ENCODE measurements around the gene NDUFAF8. TPM values are rescaled to one million over a fixed set of nuclear protein-coding genes. Genes with fewer than 3 reads are reported as not detected.
A peak's percentile ranks its signal among the peaks of the same experiment; 100 is the strongest.

The NDUFAF8 gene
- total RNA-seq, 1 donor from 2014 or later = 21.8 TPM

GRCh38 chr17:81273698-81274470 lies 34.8 kb downstream of the NDUFAF8 start:
- DNase-seq (ENCODE audit: low read depth in 2 of 2) = no peak

GRCh38 chr17:81274471-81274855 lies 35.3 kb downstream of the NDUFAF8 start:
- no peak for DNase-seq (ENCODE audit: low read depth in 2 of 2)

- no peak for DNase-seq (ENCODE audit: low read depth in 2 of 2)
Observed at GRCh38 chr17:81276781-81277180, 37.7 kb downstream of the NDUFAF8 start.

- DNase-seq (ENCODE audit: low read depth in 2 of 2) = no peak
Observed at GRCh38 chr17:81277421-81277820, 38.3 kb downstream of the NDUFAF8 start.

- peak in 1 of 2 donors; percentile 39 for DNase-seq (ENCODE audit: low read depth in 2 of 2)
Observed at GRCh38 chr17:81277946-81278693, 39.0 kb downstream of the NDUFAF8 start.

- no peak for DNase-seq (ENCODE audit: low read depth in 2 of 2)
Observed at GRCh38 chr17:81278831-81279230, 39.7 kb downstream of the NDUFAF8 start.

- DNase-seq (ENCODE audit: low read depth in 2 of 2) = no peak
Observed at GRCh38 chr17:81279278-81280275, 40.5 kb downstream of the NDUFAF8 start.

- DNase-seq (ENCODE audit: low read depth in 2 of 2) = no peak
Observed at GRCh38 chr17:81280571-81280970, 41.5 kb downstream of the NDUFAF8 start.

GRCh38 chr17:81282141-81282540 lies 43.0 kb downstream of the NDUFAF8 start:
- DNase-seq (ENCODE audit: low read depth in 2 of 2) = no peak

- no peak for DNase-seq (ENCODE audit: low read depth in 2 of 2)
Observed at GRCh38 chr17:81282876-81283275, 43.8 kb downstream of the NDUFAF8 start.

GRCh38 chr17:81285179-81285878 lies 46.2 kb downstream of the NDUFAF8 start:
- peak; percentile 73 to 75 for DNase-seq (ENCODE audit: low read depth in 2 of 2)

- peak; percentile 22 to 27 for DNase-seq (ENCODE audit: low read depth in 2 of 2)
Observed at GRCh38 chr17:81285894-81286293, 46.8 kb downstream of the NDUFAF8 start.

GRCh38 chr17:81286491-81287145 lies 47.5 kb downstream of the NDUFAF8 start:
- no peak for DNase-seq (ENCODE audit: low read depth in 2 of 2)

GRCh38 chr17:81287152-81287551 lies 48.0 kb downstream of the NDUFAF8 start:
- DNase-seq (ENCODE audit: low read depth in 2 of 2) = no peak

GRCh38 chr17:81287741-81288430 lies 48.8 kb downstream of the NDUFAF8 start:
- DNase-seq (ENCODE audit: low read depth in 2 of 2) = peak in 1 of 2 donors; percentile 20

GRCh38 chr17:81288715-81289114 lies 49.6 kb downstream of the NDUFAF8 start:
- DNase-seq (ENCODE audit: low read depth in 2 of 2) = no peak

GRCh38 chr17:81289627-81290026 lies 50.5 kb downstream of the NDUFAF8 start:
- DNase-seq (ENCODE audit: low read depth in 2 of 2) = no peak

GRCh38 chr17:81290230-81290629 lies 51.1 kb downstream of the NDUFAF8 start:
- no peak for DNase-seq (ENCODE audit: low read depth in 2 of 2)
